ENCODE data around the gene CRACR2A.

CRACR2A gene

GRCh38 chr12:3677609-3678008 is 75.3 kb downstream of the CRACR2A start:
- TF ChIP-seq, protein P1, sequence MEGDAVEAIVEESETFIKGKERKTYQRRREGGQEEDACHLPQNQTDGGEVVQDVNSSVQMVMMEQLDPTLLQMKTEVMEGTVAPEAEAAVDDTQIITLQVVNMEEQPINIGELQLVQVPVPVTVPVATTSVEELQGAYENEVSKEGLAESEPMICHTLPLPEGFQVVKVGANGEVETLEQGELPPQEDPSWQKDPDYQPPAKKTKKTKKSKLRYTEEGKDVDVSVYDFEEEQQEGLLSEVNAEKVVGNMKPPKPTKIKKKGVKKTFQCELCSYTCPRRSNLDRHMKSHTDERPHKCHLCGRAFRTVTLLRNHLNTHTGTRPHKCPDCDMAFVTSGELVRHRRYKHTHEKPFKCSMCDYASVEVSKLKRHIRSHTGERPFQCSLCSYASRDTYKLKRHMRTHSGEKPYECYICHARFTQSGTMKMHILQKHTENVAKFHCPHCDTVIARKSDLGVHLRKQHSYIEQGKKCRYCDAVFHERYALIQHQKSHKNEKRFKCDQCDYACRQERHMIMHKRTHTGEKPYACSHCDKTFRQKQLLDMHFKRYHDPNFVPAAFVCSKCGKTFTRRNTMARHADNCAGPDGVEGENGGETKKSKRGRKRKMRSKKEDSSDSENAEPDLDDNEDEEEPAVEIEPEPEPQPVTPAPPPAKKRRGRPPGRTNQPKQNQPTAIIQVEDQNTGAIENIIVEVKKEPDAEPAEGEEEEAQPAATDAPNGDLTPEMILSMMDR (conservative IDR thresholded peaks at IDR 0.05): no peak
- H3K27ac ChIP-seq: no peak overlapping the region

DNA sequence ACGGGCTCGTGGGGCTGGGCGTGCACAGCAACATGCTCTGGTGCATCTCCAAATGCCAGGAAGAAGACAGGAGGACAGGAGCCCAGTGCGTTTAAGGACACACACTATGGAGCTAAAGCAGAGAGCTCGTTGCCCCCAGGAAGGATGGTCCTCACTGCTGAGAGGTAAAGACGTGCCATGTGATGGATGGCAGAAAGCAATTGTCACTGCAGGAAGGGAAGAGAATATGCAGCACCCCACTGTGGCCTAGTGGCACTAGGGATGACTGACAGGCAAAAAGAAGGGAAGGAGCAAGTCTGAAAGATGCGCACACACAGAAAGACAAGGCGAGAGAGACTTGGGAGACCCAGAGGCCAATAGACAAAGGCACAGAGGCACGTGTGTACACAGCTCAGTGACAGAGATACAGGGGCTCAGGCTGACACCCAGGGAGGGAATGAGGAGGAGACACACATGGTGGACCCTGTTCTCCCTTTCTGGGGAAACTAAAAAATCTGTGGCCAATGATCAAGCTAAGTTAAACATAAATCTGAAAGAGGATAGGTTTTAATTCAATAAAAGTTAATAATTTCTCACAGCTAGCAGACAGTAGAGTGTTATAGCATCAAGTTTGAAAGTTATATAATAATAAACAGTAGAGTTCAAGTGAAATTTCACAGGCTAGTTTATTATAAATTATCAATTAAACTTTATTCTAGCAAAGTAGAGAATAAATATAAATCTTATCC is 78.8 kb downstream of the CRACR2A start:
- H3K27ac ChIP-seq: no peak overlapping the region
- TF ChIP-seq, protein P1 (conservative IDR thresholded peaks at IDR 0.05): no peak

- TF ChIP-seq, protein P1 (conservative IDR thresholded peaks at IDR 0.05): no peak
- no peak overlapping the region for H3K27ac ChIP-seq
These were observed 80.8 kb downstream of the CRACR2A start for GRCh38 chr12:3672113-3672509.

DNA sequence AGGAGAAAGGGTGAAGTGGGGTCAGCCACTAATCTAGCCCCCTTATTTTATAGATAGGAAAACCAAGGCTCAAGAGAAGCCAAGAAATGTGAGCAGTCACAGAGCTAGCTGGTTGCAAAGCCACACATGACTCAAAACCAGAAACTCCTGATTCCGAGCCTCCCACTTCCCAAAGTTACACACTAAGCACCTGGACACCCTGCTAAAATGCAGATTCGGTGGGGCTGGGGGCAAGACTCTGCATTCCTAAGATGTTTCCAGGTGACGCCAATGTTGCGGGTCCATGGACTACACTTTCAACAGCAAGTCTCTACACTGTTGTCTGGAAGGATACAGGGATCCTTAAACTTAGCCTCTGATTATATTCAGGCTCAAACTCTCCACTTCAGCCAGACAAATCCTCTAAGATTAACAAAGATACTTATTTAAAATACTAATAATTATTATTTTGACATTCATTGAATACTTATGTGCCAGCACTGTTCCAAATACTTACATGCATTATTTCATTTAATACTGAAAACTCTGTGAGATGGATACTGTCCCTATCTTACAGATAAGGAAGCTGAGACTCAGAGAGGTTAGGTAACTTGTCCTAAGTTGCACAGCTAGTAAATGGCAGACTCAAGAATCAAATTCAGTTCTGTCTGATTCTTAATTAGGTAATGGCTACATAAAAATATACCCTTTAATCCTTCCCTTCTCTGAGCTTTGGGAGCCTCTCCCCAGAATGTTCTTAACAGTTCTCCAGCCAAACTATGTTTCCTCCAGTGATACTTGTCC is 81.4 kb downstream of the CRACR2A start:
- no peak overlapping the region for H3K27ac ChIP-seq
- TF ChIP-seq, protein P1 (conservative IDR thresholded peaks at IDR 0.05): no peak

- TF ChIP-seq, protein P1 (conservative IDR thresholded peaks at IDR 0.05): no peak
- no peak overlapping the region for H3K27ac ChIP-seq
These were observed 82.8 kb downstream of the CRACR2A start for GRCh38 chr12:3670083-3670620.

DNA sequence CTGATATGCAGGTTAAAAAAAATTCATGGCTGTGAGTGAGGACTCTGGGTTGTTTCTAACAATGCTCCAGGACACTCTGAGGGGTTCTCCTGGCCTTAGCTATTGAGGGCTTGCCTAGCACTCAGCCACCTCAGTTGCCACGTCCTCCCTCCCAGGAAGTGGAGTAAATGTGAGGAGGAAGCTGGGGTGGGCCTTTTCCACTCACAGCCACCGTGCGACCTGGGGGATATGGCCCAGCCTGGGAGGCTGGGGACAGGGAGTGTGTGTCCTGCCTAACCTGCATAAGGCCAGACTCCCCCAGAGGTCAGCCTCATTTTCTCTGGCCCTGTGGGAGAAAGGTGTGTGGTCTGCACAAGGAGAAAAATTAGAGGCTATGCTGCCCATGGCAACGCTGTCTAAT is 83.3 kb downstream of the CRACR2A start:
- TF ChIP-seq, protein P1 (conservative IDR thresholded peaks at IDR 0.05): no peak
- H3K27ac ChIP-seq: no peak overlapping the region

DNA sequence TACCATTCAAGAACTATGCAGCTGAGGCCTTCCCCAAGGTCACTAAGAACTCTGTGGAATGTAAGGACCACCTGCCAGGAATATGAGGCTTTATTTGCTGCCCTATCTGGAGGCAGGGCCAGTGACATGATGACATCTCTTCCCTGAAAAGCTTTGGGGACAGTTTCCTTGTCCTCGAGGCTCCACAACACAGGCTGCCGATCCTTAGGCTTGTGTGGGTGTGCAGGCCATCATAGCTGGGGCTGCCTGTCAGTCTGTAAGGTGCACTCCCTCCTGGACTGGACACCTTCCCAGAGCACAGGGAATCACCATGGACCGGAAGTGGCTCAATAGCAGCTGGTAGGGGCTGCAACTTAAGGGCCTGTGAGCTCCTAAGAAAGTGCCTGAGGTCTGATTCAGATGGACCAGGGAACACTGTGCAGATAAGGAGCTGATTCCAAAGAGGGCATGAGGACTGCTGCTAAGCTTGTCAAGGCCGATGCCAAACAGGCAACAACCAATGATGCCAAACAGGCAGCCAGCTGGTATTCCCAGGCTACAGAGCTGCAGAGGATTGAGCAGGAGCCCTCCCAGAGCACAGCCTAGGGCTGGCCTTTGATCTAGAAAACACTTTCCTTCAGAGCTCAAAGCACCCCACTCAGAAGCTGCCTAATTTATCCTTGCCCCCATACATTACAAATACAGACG is 84.3 kb downstream of the CRACR2A start:
- TF ChIP-seq, protein P1 (conservative IDR thresholded peaks at IDR 0.05): no peak
- no peak overlapping the region for H3K27ac ChIP-seq
